Endothelial cell (in vitro differentiated cells): ENCODE measurements around the gene SERPINA1. TPM values are rescaled to one million over a fixed set of nuclear protein-coding genes. Genes with fewer than 3 reads are reported as not detected.

Source experiments
- DNase-seq: peaks from one replicate; pipeline ENCODE4 v3.0.0; 2021; ENCODE audit warnings: low spot score
- H3K27ac Mint-ChIP-seq: one replicate; pipeline ENCODE4 v1.8.0; 2021; ENCODE audit warnings: mixed read lengths, inconsistent platforms; ENCODE audit not compliant: unreplicated experiment
- H3K27me3 Mint-ChIP-seq: one replicate; pipeline ENCODE4 v1.8.0; 2021; ENCODE audit warnings: mild to moderate bottlenecking, moderate library complexity, mixed read lengths, inconsistent platforms; ENCODE audit not compliant: unreplicated experiment
- H3K36me3 Mint-ChIP-seq: one replicate; pipeline ENCODE4 v1.8.0; 2021; ENCODE audit warnings: mild to moderate bottlenecking, low read depth, mixed read lengths, inconsistent platforms; ENCODE audit not compliant: unreplicated experiment
- H3K4me1 Mint-ChIP-seq: one replicate; pipeline ENCODE4 v1.8.0; 2021; ENCODE audit warnings: mild to moderate bottlenecking, mixed read lengths, inconsistent platforms; ENCODE audit not compliant: unreplicated experiment
- H3K4me3 Mint-ChIP-seq: one replicate; pipeline ENCODE4 v1.8.0; 2021; ENCODE audit warnings: mild to moderate bottlenecking, mixed read lengths, inconsistent platforms; ENCODE audit not compliant: unreplicated experiment
- H3K9me3 Mint-ChIP-seq: one replicate; pipeline ENCODE4 v1.8.0; 2021; ENCODE audit warnings: mixed read lengths, inconsistent platforms; ENCODE audit not compliant: unreplicated experiment
- CTCF ChIP-seq: fragments of 200-600 bp; sonication (generic); IDR thresholded peaks from one replicate; pipeline ENCODE4 v1.5.0; 2021; ENCODE audit warnings: antibody characterized with exemption; ENCODE audit not compliant: unreplicated experiment
- total RNA-seq: library from RNA; stranded (reverse); fragmentation: NEBNext Ultra II Directional; extraction: Animal tissue kit (Norgen Biotek cat#: 25700); gene quantifications from one replicate; pipeline ENCODE4 v1.2.1, GENCODE V29; 2021; ENCODE audit not compliant: unreplicated experiment

Gene SERPINA1
- total RNA-seq, 1 donor from 2014 or later, result not detected

- Mint-ChIP-seq H3K9me3 (no peaks in the 10 kb centered on the region), H3K4me1 (no peaks in the 10 kb centered on the region), H3K27ac (no peak overlapping the region), H3K36me3 (no peaks in the 10 kb centered on the region), H3K4me3 (no peak overlapping the region), H3K27me3 (no peaks in the 10 kb centered on the region)
- TF ChIP-seq CTCF, result no peak
- no peak for DNase-seq
These were observed 9.1 kb upstream of the SERPINA1 start for GRCh38 chr14:94397289-94398181.

- Mint-ChIP-seq H3K4me1 (no peaks in the 10 kb centered on the region), H3K27me3 (no peaks in the 10 kb centered on the region), H3K27ac (no peak overlapping the region), H3K9me3 (no peaks in the 10 kb centered on the region), H3K36me3 (no peaks in the 10 kb centered on the region), H3K4me3 (no peak overlapping the region)
- TF ChIP-seq CTCF, result no peak
- no peak for DNase-seq
These were observed 8.3 kb upstream of the SERPINA1 start for GRCh38 chr14:94396628-94397225.

GRCh38 chr14:94395888-94396574, 7.6 kb upstream of the SERPINA1 start:
- DNase-seq, result no peak
- TF ChIP-seq CTCF, result no peak
- peaks cover 3% of the 10 kb centered on the region for H3K27me3 Mint-ChIP-seq
- H3K36me3 Mint-ChIP-seq, result no peaks in the 10 kb centered on the region
- no peaks in the 10 kb centered on the region for H3K9me3 Mint-ChIP-seq
- H3K27ac Mint-ChIP-seq, result no peak overlapping the region
- peaks cover under 1% of the 10 kb centered on the region for H3K4me1 Mint-ChIP-seq
- H3K4me3 Mint-ChIP-seq, result no peak overlapping the region

GRCh38 chr14:94395282-94395887, 7.0 kb upstream of the SERPINA1 start:
- H3K4me3 Mint-ChIP-seq, result no peak overlapping the region
- H3K27ac Mint-ChIP-seq, result no peak overlapping the region
- TF ChIP-seq CTCF, result no peak
- peaks cover 3% of the 10 kb centered on the region for H3K4me1 Mint-ChIP-seq
- DNase-seq, result no peak
- peaks cover 6% of the 10 kb centered on the region for H3K27me3 Mint-ChIP-seq
- no peaks in the 10 kb centered on the region for H3K9me3 Mint-ChIP-seq
- H3K36me3 Mint-ChIP-seq, result no peaks in the 10 kb centered on the region
